Measurements from ENCODE around the gene KIF21B.
"Not testable (repeated sequence)": the region's sequence is repeated elsewhere in the genome, so short reads cannot be mapped to it uniquely, and the experiment has no call there.

KIF21B gene

DNA sequence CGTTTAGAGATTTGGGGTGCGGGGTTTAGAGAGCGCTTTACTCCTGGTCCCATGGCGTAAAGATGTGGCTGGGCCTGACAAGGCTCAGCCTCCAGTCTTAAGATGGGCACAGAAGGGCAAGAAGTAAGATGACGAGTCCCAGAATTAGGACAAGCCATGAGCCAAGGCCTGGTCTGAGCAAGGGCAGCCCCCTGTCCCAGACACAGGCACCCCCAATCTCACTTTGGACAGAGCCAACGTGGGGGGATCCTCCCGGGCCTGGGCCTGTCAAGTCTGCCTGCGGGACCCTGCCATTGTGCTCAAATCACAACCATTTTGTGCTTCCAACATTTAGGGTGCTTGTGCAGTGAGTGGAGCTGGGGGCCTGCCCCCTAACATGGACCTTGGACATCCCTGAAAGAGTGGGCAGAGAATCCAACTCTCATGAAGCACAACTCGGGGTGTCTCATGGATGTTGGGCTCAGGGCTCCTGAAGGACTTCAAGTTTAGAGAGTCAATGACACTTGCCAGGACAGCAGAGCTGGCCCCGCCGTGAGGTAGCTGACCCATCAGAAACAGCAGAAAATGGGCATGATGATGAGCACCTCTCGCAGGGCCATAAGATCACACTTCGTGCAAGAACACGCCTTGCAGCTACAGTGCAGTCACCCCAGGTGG is 52.6 kb downstream of the KIF21B start:
- DNase-seq = no peak

DNA sequence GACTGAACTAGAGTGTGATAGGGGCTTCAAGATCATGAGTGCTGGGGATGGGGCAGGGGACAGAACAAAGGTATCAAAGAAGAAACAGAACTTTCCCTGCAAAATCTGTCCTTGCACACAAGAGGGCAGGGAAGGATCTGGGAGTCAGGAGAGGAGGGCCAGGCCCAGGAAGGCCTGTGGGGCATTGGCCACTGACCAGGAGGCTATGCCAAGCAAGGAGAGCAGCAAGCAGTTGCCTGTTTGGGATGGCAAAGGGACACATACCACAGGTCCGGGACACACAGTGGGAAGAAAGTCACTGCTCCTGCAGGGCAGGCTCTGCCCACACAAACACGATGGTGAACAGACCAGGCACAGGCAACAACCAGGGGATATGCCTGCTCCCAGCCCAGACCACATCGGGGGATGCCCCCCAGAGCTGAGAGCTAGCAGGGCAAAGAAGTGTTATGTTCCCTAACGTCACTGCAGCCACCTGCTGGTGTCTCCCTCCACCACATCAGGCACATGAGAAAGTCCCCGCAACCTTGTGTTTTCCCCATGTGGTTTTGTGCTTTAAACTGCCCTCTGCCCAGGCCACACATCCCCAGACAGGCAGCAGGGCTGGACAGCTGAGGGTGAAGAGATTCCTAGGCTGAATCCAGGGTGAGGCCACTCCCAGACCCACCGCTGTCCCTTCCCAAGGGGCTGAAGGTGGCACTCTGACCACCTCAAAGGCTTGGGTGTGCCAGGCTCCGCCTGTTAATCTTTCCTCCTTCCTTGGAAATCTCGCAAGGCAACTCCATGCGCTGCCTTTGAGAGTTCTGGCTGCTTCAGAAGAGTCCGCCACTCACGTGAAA is 53.6 kb downstream of the KIF21B start:
- no peak for DNase-seq

DNA sequence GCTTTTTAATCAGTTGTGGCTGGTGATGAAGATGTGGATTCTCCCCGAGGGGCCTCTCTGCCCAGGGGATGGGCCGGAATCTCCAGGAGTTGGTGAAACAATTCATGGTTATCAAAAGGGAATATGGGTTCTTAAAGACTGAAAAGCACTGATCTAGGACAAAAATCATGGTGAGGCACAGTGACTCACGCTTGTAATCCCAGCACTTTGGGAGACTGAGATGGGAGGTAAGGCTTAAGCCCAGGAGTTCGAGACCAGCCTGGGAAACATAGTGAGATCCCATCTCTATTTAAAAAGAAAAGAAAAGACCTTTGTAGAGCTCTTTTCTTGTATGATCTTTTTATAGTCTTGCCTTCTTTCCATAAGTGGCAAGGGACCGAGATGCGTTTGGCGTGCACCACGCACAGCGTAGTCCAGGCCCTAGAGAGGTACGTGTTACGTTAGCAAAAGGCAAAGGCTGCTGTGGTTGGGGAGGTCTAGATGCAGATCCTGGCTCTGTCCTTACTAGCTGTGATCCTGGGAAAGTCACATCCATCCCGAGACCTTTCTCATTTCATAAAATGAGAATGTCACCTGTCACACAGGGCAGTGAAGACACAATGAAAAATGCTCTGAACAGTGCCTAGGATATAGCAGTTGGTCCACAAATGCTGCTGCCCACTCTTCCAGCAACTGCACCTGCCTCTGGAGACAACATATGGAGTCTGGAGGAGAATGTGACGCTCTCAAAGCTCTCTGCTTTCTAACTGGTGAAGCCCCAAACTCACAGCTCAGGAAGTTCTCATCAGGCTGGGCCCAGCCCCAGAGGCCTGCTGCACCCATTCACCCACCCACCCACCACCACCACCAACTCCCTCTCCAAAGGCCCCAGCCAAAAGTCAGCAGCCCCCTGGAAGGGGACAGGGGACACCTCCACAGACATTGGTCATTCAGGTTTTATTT is 54.8 kb downstream of the KIF21B start:
- no peak for DNase-seq

DNA sequence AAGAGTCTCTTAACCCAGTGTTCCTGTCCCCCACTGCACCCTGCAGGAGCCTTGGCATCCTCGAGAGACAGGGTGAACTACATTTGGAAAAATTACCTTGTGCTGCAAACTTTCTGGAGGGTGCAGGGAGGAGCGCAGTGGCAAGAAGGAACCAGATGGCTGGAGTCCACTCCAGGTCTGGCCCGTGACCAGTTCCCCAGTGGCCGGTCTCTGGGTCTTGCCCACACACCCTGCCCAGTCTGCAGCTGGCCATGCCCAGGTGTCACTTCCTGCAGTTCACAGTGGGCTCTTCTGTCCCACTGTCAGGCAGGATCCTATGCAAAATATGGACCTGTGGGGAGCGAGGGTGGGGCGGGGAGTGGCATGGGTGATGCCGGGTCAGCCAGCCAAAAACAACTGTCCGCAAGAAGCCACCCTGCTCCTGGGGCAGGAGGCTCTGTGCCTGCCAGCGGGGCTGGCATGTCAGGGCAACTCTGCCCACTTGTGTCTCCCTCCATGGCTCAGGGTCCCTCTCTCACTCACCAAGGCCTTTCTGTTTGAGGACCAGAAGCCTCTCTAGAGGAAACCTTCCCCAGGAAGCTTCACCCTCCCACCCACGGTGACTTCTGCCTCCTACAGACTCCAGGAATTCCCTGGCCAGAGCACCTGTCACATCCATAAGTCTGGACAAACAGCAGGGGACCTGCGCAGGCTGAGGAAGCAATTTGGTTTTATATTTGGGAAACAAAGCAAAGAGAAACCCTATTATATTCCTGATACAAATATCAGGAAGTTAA is 55.6 kb downstream of the KIF21B start:
- DNase-seq = no peak

DNA sequence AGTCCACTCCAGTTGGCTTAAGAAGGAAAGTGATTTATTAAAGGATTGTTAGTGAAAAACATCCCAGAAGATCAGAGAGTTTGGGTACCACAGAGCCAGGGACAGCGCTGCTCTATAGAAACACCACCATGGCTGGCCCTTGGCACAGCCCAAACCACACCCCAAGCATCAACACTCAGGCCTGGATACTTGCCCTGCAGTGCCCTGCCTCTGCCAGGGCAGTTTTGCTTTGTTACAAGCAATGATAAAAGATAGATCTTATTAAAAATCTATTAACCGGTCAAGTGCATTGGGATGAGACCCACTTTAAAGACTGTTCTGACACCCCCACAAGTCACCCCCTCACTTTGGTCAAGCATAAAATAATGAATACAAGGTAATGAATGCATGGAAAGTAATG is 56.6 kb downstream of the KIF21B start:
- DNase-seq = no peak

DNA sequence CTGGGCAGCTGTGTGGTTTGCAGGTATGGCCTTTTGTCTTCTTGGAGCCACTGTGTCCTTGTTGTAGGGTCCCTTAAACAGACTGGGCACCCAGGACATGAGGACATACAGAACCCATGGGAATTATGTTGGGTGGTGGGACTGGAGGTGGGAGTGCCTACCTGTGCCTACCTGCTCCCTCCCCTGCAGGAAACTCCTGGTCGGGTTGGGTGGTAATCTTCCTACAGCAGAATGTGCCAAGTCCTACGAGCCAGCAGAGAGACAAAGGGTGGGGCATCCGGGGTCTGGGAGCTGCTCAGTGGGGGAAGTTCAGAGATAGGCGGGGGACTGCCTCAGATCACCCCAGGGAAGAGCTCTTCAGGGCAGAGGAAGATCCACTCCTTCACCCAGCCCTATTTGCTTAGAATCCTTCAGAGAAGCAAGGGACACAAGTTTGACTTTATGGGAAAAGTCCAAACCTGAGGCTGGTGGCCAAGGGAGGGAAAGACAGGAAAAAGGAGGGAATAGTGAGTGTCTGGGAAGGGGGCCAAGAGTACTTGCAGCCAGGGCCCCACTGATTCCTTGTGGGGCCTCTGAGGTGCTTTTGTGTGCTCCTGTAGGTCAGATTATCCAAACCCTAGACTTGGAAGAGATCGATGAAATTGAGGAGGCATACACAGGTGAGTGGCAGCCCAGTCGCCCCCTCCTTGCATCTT is 58.3 kb downstream of the KIF21B start:
- no peak for DNase-seq

DNA sequence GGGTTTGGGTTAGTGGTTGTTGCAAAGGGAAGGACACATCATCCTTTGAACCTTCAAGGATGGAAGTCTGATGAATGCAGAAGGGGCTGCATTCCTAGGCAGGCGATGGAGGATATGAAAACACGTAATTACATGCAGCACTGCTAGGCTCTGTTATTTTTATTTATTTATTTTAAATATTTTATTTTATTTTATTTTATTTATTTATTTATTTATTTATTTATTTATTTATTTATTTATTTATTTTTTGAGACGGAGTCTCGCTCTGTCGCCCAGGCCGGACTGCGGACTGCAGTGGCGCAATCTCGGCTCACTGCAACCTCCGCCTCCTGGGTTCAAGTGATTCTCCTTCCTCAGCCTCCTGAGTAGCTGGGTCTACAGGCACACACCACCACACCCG is 59.6 kb downstream of the KIF21B start:
- not testable (repeated sequence) for DNase-seq

DNA sequence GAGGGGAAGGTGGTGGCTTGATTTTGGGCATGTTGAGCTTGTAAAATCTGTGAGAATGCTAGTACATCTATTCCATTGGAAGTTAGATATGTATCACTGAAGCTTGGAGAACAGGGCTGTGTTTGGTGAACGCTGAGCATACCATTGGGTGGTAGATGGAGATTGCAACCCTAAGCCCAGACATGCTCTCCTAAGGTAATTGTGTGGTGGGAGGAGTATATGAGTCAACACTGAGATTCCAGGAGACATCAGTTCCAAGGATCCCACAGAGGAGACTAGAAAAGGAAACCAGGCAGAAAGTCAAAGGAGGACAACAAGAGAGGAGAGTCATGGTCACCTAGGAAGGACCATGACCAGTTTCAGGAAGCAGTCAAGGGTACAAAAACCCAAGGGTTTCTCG is 60.4 kb downstream of the KIF21B start:
- DNase-seq = no peak

DNA sequence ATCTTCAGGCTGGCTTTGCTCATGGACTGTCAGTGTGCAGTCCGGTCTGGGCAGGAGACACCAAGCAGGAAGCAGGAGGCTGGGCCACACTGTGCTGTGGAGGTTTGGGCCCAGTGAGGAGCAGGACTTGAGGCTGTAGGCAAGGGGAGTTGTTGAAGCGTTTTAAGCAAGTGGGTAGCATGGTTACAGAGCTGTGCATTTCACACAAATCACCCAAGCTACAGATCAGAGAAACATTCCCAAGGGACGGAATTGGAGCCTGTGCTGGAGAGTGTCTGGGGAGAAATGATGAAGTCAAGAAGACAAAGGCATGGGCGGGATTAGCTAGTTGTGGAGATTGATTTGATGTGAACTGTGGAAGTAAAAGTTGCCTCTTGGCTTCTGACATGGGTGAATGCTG is 60.9 kb downstream of the KIF21B start:
- no peak for DNase-seq

DNA sequence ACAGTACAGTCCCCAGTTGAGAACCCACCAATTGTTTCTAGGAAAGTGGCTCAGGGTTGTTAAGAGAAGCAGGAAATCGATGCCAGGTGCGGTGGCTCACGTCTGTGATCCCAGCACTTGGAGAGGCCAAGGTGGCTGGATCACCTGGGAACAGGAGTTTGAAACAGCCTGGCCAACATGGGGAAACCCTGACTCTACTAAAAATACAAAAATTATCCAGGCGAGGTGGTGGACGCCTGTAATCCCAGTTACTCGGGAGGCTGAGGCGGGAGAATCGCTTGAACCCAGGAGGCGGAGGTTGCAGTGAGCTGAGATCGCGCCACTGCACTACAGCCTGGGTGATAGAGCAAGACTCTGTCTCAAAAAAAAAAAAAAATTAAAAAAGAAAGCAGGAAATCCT is 61.4 kb downstream of the KIF21B start:
- DNase-seq = not testable (repeated sequence)

DNA sequence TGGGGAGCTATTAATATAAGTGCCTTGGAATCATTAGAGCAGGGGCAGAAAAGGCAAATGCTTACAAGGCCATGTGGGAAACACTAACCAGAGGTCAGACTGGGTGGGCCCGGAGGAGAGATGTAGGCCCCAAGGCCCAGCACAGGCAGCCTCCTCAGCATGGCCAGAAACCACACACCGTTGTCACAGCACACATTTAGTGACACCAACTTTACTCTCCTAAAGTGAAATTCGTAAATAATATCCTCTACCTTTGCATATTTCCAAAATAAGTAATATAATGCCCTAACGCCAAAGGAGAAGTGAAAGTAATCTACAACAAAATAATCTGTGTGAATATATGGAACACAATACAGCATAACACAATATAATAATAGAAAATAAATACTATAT is 62.6 kb downstream of the KIF21B start:
- DNase-seq = no peak

DNA sequence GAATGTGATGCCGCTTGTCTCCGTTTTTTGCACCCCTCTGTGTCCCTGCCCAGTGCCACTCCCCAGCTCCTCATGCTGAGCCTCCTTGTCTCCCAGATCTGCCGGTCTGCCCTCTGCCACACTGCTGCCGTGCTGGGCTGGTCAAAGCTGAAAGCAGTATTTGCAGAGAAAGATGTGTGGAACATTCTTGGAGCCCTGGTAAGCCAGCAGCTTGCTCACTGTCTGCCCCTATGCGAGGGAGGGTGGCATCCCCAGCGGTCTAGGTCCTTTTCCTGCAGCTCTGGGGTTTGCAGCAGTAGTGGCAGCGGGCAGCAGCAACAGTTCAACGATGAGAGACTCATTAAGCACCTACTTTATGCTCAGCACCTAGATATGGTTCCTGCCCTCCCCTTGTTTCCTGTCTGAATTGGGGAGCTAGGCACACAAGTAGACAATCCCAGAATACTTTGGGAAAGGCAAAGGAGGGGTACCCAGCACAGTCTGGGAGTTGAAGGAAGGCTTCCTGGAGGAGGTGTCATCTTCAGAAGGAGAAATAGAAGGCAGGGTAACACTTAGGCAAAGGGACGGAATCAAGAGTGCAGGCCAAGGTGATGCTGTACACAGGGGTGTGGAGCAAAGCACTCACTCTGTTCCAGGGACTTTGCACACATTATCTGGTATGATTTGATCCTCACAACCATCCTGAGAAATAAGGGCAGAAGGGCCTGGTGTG is 63.1 kb downstream of the KIF21B start:
- DNase-seq = no peak

DNA sequence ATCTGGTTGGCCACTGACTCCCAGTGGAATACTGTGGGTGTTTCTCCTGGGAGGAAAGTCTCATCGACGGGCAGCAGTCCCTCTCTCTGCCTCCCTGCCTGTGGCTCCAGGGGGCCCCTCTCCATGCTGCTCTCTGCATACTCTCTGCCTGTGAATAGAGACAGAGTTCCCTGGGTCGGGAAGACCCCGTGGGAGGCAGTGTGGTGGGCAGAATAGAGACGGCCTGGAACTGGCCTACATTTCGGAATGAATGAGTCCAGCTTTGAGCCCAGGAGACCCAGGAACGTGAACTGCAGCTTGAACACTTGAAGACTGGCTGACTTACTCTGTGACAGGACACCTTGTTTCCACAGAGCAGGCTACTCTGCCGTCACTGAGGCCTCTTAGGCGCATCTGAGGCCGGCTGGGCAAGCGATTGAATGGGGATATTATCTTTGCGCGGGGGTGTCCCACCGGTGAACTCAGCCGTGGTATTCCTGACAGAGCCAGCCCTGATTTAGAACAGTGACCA is 64.0 kb downstream of the KIF21B start:
- no peak for DNase-seq

DNA sequence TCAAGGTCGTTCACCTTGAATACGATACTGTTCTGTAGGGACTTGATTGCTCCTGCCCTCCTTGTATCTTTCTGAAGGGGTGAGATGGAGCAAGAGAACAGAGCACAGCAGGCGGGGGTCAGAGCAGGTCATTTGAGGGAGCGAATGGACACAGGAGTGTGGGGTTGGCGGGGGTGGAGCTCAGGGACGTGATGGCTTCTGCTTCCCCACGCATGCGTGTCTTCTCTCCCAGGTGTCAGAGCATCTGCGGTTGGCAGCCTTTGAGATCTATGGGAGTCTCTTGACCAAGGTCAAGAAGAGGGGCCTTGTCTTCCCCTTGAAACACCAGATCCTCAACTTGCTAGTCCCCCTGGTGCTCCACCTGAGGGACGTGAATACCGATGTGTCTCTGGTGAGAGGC is 64.9 kb downstream of the KIF21B start:
- no peak for DNase-seq

DNA sequence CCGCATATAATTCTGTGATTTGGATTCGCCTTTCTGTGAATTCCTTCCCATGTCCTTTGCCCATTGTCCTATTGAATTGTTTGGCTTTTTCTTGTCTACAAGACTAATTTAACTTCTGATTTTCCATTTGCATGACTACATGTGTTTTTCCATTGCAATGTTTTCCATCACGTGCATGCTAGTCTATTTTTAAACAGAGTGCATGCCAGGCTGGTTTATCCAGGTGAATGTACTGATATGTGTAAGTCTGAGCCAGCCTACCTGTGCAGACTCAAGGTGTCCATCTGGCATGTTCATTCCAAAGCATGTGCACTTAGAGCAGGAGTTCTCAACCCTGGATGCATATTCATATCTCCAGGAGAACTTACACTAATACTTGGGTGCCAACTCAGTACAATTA is 69.1 kb downstream of the KIF21B start:
- no peak for DNase-seq

DNA sequence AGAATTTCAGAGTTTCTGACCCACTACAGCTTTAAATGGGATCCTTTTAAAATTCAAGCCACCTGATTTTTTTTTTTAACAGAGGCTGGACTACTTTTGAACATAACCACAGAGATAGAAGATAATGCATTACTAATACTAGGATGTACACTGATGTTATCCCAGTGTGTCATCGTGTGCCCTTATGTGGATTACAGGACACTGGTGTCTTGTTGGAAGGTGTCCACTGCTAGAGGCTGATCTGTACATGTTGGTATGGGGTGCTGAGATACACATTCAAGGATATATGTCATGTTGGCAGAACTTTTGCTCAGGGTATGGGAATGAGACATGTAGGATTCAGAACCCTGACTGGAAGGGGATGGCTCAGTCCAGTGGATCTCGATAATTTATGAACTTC is 72.5 kb downstream of the KIF21B start:
- no peak for DNase-seq

DNA sequence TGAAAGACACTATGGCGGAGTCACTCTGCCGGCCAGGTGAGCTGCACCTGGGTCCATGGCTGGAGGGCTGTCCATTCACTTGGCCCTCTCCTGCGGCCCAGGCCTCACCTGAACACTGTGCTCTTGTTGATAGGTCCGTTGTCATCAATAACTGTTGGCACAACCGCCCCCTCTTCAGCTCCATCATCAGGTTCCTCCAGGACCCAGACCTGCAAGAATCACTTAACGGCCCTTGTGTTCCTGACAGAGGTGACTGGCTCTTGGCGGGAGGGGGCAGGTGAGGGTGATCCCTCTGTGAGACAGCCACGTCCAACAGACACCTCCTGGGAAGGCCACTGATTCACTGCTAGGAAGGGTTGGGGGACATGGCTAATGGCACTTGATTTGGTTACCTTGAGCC is 73.9 kb downstream of the KIF21B start:
- DNase-seq = no peak

DNA sequence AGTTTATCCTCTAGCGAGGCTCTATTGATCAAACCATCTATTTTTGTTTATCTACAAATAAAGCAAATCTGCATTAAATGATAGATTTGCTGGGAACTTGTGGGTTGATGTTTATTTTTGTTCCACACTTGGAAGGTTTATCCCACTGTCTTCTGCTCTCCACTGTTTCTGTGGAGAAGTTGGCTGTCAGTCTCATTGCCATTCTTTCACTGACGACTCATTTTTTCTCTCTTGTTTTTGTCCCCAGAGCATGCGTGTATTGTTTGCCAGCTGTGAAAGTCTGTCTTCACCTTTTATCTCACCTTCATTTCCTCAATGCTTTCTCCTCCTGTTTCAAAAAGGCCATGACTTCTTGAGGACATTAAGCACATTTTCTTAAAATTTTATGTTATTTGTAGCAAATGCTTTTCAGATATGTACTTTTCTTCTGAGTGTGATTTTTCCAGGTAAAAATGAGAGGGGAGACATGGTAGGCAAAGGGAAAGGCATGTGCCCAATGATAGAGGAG is 76.4 kb downstream of the KIF21B start:
- no peak for DNase-seq

DNA sequence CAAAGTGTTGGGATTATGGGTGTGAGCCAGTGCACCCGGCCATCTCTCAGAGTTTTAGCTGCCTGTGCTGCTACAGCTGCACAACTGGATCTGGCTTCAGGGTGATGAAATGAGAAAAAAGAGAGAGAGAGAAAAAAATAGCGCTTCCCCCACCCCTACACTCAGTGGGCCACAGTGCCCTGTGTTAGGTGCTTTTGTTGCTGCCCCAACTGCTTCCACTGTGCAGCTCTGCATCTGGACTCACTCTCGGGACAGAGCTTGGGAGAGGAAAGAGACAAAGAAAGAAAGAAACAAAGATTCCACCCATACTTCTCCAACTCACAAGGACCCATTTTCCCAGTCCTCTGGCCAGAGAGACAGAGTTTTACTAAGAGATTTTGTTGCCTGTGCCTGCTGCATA is 78.4 kb downstream of the KIF21B start:
- DNase-seq = no peak

DNA sequence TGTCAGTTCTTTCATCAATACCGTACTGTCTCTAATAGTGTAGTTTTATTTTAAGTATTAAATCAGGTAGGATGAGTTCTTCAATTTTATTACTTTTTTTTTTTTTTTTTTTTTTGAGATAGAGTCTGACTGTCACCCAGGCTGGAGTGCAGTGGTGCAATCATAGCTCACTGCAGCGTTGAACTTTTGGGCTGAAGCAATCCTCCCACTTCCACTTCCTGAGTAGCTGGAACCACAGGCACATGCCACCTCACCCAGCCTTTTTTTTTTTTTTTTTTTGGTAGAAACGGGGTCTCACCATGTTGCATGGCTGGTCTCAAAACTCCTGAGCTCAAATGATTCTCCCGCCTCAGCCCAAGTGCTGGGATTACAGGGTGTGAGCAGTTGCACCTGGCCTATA is 84.6 kb downstream of the KIF21B start:
- no peak for DNase-seq
